ENCODE results near the gene YPEL2.
A peak's percentile ranks its signal among the peaks of the same experiment; 100 is the strongest.

The YPEL2 gene

GRCh38 chr17:59437791-59438281 is 106.4 kb downstream of the YPEL2 start:
- DNase-seq = no peak

- DNase-seq = no peak
These were observed 107.8 kb downstream of the YPEL2 start for GRCh38 chr17:59439262-59439661.

GRCh38 chr17:59439741-59440211 is 108.3 kb downstream of the YPEL2 start:
- DNase-seq = no peak

GRCh38 chr17:59440757-59441463 is 109.5 kb downstream of the YPEL2 start:
- DNase-seq = peak; percentile 43

GRCh38 chr17:59441464-59442096 is 110.1 kb downstream of the YPEL2 start:
- DNase-seq = no peak

GRCh38 chr17:59443106-59443505 is 111.7 kb downstream of the YPEL2 start:
- no peak for DNase-seq
